WTC11 (cell line): ENCODE results near the gene ZNF416. TPM values are rescaled to one million over a fixed set of nuclear protein-coding genes. Genes with fewer than 3 reads are reported as not detected.

ENCODE experiments used
- ATAC-seq: fragments of 200-7000 bp; cut with Tn5 transposase; 2 replicates; pipeline ENCODE4 v1.10.0; 2021; ENCODE audit warnings: mild to moderate bottlenecking, moderate library complexity
- CTCF ChIA-PET: fragments of 300-600 bp; sonication (Branson Sonifier 250); formaldehyde crosslinking; loops from one replicate; lab custom pipeline; 2021; ENCODE audit warnings: antibody characterized with exemption; lab: Charles Lee
- POLR2A ChIA-PET: fragments of 350-600 bp; sonication (Branson Sonifier 250); formaldehyde crosslinking; loops from one replicate; lab custom pipeline; 2021; ENCODE audit warnings: antibody characterized with exemption; lab: Charles Lee
- DNase-seq: peaks from one replicate; pipeline ENCODE4 v3.0.0; 2021; ENCODE audit warnings: low spot score
- H3K27ac Mint-ChIP-seq: 2 replicates; pipeline ENCODE4 v1.8.0; 2021; ENCODE audit warnings: mixed read lengths
- H3K27me3 Mint-ChIP-seq: 2 replicates; pipeline ENCODE4 v1.8.0; 2021; ENCODE audit warnings: low read depth, mild to moderate bottlenecking, moderate library complexity, mixed read lengths
- H3K36me3 Mint-ChIP-seq: 2 replicates; pipeline ENCODE4 v1.8.0; 2021; ENCODE audit warnings: mixed read lengths
- H3K4me1 Mint-ChIP-seq: 2 replicates; pipeline ENCODE4 v1.8.0; 2022; ENCODE audit warnings: mixed read lengths
- H3K4me3 Mint-ChIP-seq: 2 replicates; pipeline ENCODE4 v1.8.0; 2021; ENCODE audit warnings: mild to moderate bottlenecking, moderate library complexity, mixed read lengths
- H3K9me3 Mint-ChIP-seq: 2 replicates; pipeline ENCODE4 v1.8.0; 2021; ENCODE audit warnings: mixed read lengths
- AR ChIP-seq: fragments of 250-450 bp; sonication (Bioruptor Pico); IDR thresholded peaks from 2 replicates; pipeline ENCODE4 v1.9.0; 2021; ENCODE audit warnings: mild to moderate bottlenecking
- ARID4B ChIP-seq: sonication (generic); formaldehyde crosslinking; IDR thresholded peaks from 2 replicates; pipeline ENCODE4 v1.8.0; 2023; ENCODE audit warnings: missing genetic modification reagents, mild to moderate bottlenecking, borderline replicate concordance
- ATF3 ChIP-seq: sonication (generic); formaldehyde crosslinking; conservative IDR thresholded peaks from 2 replicates; pipeline ENCODE4 v1.8.1; 2022; ENCODE audit warnings: mild to moderate bottlenecking, missing genetic modification reagents
- EMX1 ChIP-seq: fragments of 250-450 bp; sonication (Bioruptor Pico); IDR thresholded peaks from 2 replicates; pipeline ENCODE4 v1.8.0; 2021; ENCODE audit warnings: mild to moderate bottlenecking
- FOXP4 ChIP-seq: sonication (generic); formaldehyde crosslinking; IDR thresholded peaks from 2 replicates; pipeline ENCODE4 v1.8.0; 2022; ENCODE audit warnings: mild to moderate bottlenecking, missing genetic modification reagents
- GTF2I ChIP-seq: fragments of 250-450 bp; sonication (Bioruptor Pico); conservative IDR thresholded peaks from 2 replicates; pipeline ENCODE4 v1.4.0; 2021; ENCODE audit warnings: mild to moderate bottlenecking
- JAZF1 ChIP-seq: fragments of 250-450 bp; sonication (Bioruptor Pico); IDR thresholded peaks from 2 replicates; pipeline ENCODE4 v1.9.0; 2021; ENCODE audit warnings: moderate library complexity, mild to moderate bottlenecking, inconsistent platforms
- RORB ChIP-seq: fragments of 250-450 bp; sonication (Bioruptor Pico); IDR thresholded peaks from 2 replicates; pipeline ENCODE4 v1.9.0; 2021; ENCODE audit warnings: mild to moderate bottlenecking
- SMAD4 ChIP-seq: sonication (generic); formaldehyde crosslinking; IDR thresholded peaks from 2 replicates; pipeline ENCODE4 v1.8.0; 2022; ENCODE audit warnings: mild to moderate bottlenecking, missing genetic modification reagents
- SP1 ChIP-seq: sonication (generic); formaldehyde crosslinking; conservative IDR thresholded peaks from 2 replicates; pipeline ENCODE4 v1.8.1; 2022; ENCODE audit warnings: missing genetic modification reagents
- ZBTB21 ChIP-seq: sonication (generic); formaldehyde crosslinking; IDR thresholded peaks from 2 replicates; pipeline ENCODE4 v1.8.1; 2023; ENCODE audit warnings: mild to moderate bottlenecking, missing genetic modification reagents, borderline replicate concordance
- ZNF219 ChIP-seq: sonication (generic); formaldehyde crosslinking; IDR thresholded peaks from 2 replicates; pipeline ENCODE4 v1.8.0; 2023; ENCODE audit warnings: missing genetic modification reagents, mild to moderate bottlenecking, borderline replicate concordance
- ZNF232 ChIP-seq: sonication (generic); formaldehyde crosslinking; IDR thresholded peaks from 2 replicates; pipeline ENCODE4 v1.8.0; 2022; ENCODE audit warnings: mild to moderate bottlenecking, missing genetic modification reagents
- ZNF317 ChIP-seq: sonication (generic); formaldehyde crosslinking; IDR thresholded peaks from 2 replicates; pipeline ENCODE4 v1.8.1; 2023; ENCODE audit warnings: low read depth, mild to moderate bottlenecking, moderate library complexity, missing genetic modification reagents, borderline replicate concordance
- ZNF416 ChIP-seq: fragments of 250-450 bp; sonication (Bioruptor Pico); IDR thresholded peaks from 2 replicates; pipeline ENCODE4 v1.9.0; 2021; ENCODE audit warnings: mild to moderate bottlenecking, inconsistent platforms
- ZSCAN18 ChIP-seq: fragments of 250-450 bp; sonication (Bioruptor Pico); IDR thresholded peaks from 2 replicates; pipeline ENCODE4 v2.1.2; 2022; ENCODE audit warnings: mild to moderate bottlenecking, moderate library complexity
- total RNA-seq: library from RNA; stranded (reverse); gene quantifications from 3 replicates; pipeline ENCODE4 v1.2.3, GENCODE V29; 2021

ZNF416 gene
- total RNA-seq, 1 experiment from 2014 or later: 10.0 TPM

- Mint-ChIP-seq H3K27ac (no peak overlapping the region), H3K4me1 (no peaks in the 10 kb centered on the region), H3K9me3 (peaks cover 97% of the 10 kb centered on the region), H3K4me3 (no peak overlapping the region), H3K36me3 (peaks cover 75% of the 10 kb centered on the region), H3K27me3 (peaks cover 63% of the 10 kb centered on the region)
- DNase-seq (no peak), ATAC-seq (no peak)
- TF ChIP-seq JAZF1 (CRISPR knock-in tag) (no peak), FOXP4 (CRISPR knock-in tag) (no peak), ZSCAN18 (CRISPR knock-in tag) (no peak), SMAD4 (CRISPR knock-in tag) (no peak), ZBTB21 (CRISPR knock-in tag) (no peak), ARID4B (no peak), ZNF416 (no peak), EMX1 (CRISPR knock-in tag) (no peak), ZNF232 (no peak), ATF3 (CRISPR knock-in tag) (no peak), ZNF219 (CRISPR knock-in tag) (no peak), ZNF317 (CRISPR knock-in tag) (no peak)
- ChIA-PET POLR2A (no interaction called here), CTCF (no interaction called here)
Observed at GRCh38 chr19:57566396-57567265, 12.1 kb downstream of the ZNF416 start.

- peaks cover 87% of the 10 kb centered on the region for H3K9me3 Mint-ChIP-seq
- no peak for TF ChIP-seq AR
- no peak for TF ChIP-seq GTF2I (CRISPR knock-in tag)
- no peak for TF ChIP-seq SP1 (CRISPR knock-in tag)
- no peak for TF ChIP-seq RORB (CRISPR knock-in tag)
- no peak for TF ChIP-seq ARID4B
- no peak overlapping the region for H3K4me3 Mint-ChIP-seq
- H3K27ac Mint-ChIP-seq: no peak overlapping the region
- ATAC-seq: no peak
- ChIA-PET CTCF (no interaction called here), POLR2A (no interaction called here)
- H3K36me3 Mint-ChIP-seq: peaks cover 62% of the 10 kb centered on the region
- DNase-seq: no peak
- peaks cover 70% of the 10 kb centered on the region for H3K27me3 Mint-ChIP-seq
- H3K4me1 Mint-ChIP-seq: peaks cover 5% of the 10 kb centered on the region
Observed at GRCh38 chr19:57563547-57563946, 15.2 kb downstream of the ZNF416 start.
